ENCODE results near the gene CFAP119. TPM values are rescaled to one million over a fixed set of nuclear protein-coding genes. Genes with fewer than 3 reads are reported as not detected.

CFAP119 gene
- total and polyA plus RNA-seq, 9 of the 15 experiments (the other 6 are each of a cell fraction or from before 2014, with no cell fraction given): 5.5 to 33.7 (median 9.6) TPM

GRCh38 chr16:30805370-30806169 lies 43.7 kb upstream of the CFAP119 start (continued):
- TF ChIP-seq HBP1 (CRISPR knock-in tag; IDR thresholded peaks at IDR 0.05) (no peak), ZBED1 (IDR thresholded peaks at IDR 0.05) (no peak), ZBTB17 (CRISPR knock-in tag; IDR thresholded peaks at IDR 0.05) (0 out of 2 replicates have a peak, but pooled peaks have one; percentile 35), BRD9 (IDR thresholded peaks at IDR 0.05; ENCODE audit: low read depth, partially characterized antibody) (peak; percentile 90), MAX (CRISPR knock-in tag; IDR thresholded peaks at IDR 0.05) (0 out of 2 replicates have a peak, but pooled peaks have one; percentile 34), BCOR (IDR thresholded peaks at IDR 0.05) (peak; percentile 97), DIDO1 (tag; IDR thresholded peaks at IDR 0.05; ENCODE audit: low read depth) (peak; percentile 78), ETV1 (tag; conservative IDR thresholded peaks at IDR 0.05; ENCODE audit: low read depth) (peak; percentile 98), MBD2 (IDR thresholded peaks at IDR 0.05; ENCODE audit: borderline replicate concordance, low read depth) (peak; percentile 69), RBBP5 (IDR thresholded peaks at IDR 0.05; ENCODE audit: borderline replicate concordance, insufficient read depth, low read length, poor library complexity, severe bottlenecking) (peak; percentile 83), CXXC5 (CRISPR knock-in tag; IDR thresholded peaks at IDR 0.05) (peak; percentile 90), SUPT5H (IDR thresholded peaks at IDR 0.05) (peak; percentile 83), FOXJ2 (tag; IDR thresholded peaks at IDR 0.05) (no peak; the same call in 1 of the 2 replicates), NFRKB (IDR thresholded peaks at IDR 0.05; ENCODE audit: low read depth) (peak; percentile 87), RERE (CRISPR knock-in tag; IDR thresholded peaks at IDR 0.05; ENCODE audit: borderline replicate concordance) (0 out of 2 replicates have a peak, but pooled peaks have one; percentile 30), SAFB (IDR thresholded peaks at IDR 0.05; ENCODE audit: borderline replicate concordance, low read depth, low read length) (no peak), HOMEZ (CRISPR knock-in tag; IDR thresholded peaks at IDR 0.05) (peak; percentile 46; the same call in 1 of the 2 replicates), THAP7 (CRISPR knock-in tag; IDR thresholded peaks at IDR 0.05) (peak; percentile 65; the same call in 1 of the 2 replicates)

Measured in K562 (cell line).